ENCODE results near the gene POMZP3.
"Not testable (repeated sequence)": the region's sequence is repeated elsewhere in the genome, so short reads cannot be mapped to it uniquely, and the experiment has no call there.

- TF ChIP-seq CTCF (IDR thresholded peaks at IDR 0.05; ENCODE audit: insufficient read depth, low read length, poor library complexity, severe bottlenecking); EZH2phosphoT487 (conservative IDR thresholded peaks at IDR 0.05; ENCODE audit: low read length): not testable (repeated sequence)
Observed at GRCh38 chr7:76659212-76659611, 32.1 kb upstream of the POMZP3 start.

Measured in SU-DHL-6 (cell line).